DND-41 (cell line): ENCODE measurements around the gene CACNA1D.

Experiments
- ATAC-seq: fragments of 200-7000 bp; cut with Tn5 transposase; 3 replicates; pipeline ENCODE4 v1.9.1; 2021; ENCODE audit warnings: low read depth; ENCODE audit not compliant: insufficient read depth
- DNase-seq: peaks from one replicate; pipeline ENCODE4 v3.0.0-alpha.2; 2020
- H2AFZ ChIP-seq: 2 replicates; pipeline ENCODE4 v1.6.0; 2012; ENCODE audit warnings: low read depth, low read length
- H3K27ac ChIP-seq: 2 replicates; pipeline ENCODE4 v1.5.1; 2012; ENCODE audit warnings: low read length, inconsistent platforms
- H3K27me3 ChIP-seq: fragments of 200-600 bp; sonication (generic); 2 replicates; pipeline ENCODE4 v1.6.0; 2012; ENCODE audit warnings: low read length, mild to moderate bottlenecking, inconsistent platforms; ENCODE audit not compliant: insufficient read depth, poor library complexity
- H3K36me3 ChIP-seq: 2 replicates; pipeline ENCODE4 v1.5.1; 2012; ENCODE audit warnings: low read length, inconsistent platforms; ENCODE audit not compliant: insufficient read depth
- H3K4me1 ChIP-seq: 2 replicates; pipeline ENCODE4 v1.5.1; 2012; ENCODE audit warnings: mild to moderate bottlenecking, low read length; ENCODE audit not compliant: insufficient read depth
- H3K4me2 ChIP-seq: 2 replicates; pipeline ENCODE4 v1.6.0; 2012; ENCODE audit warnings: mild to moderate bottlenecking, moderate library complexity, low read length, inconsistent platforms; ENCODE audit not compliant: insufficient read depth
- H3K4me3 ChIP-seq, 2 experiments: fragments of 200-600 bp in 1 of 2; shearing (Covaris generic) in 1 of 2; 2 replicates each; pipeline ENCODE4 v1.5.1; 2012 to 2016; ENCODE audit warnings: inconsistent platforms in 2 of 2, low read length in 2 of 2, mild to moderate bottlenecking in 2 of 2, low read depth in 1 of 2, moderate library complexity in 1 of 2
- H3K79me2 ChIP-seq: 2 replicates; pipeline ENCODE4 v1.6.0; 2012; ENCODE audit warnings: low read length, inconsistent platforms; ENCODE audit not compliant: insufficient read depth
- H3K9ac ChIP-seq: 2 replicates; pipeline ENCODE4 v1.6.0; 2012; ENCODE audit warnings: low read depth, mild to moderate bottlenecking, inconsistent platforms, low read length, moderate library complexity
- H3K9me3 ChIP-seq: 2 replicates; pipeline ENCODE4 v1.5.1; 2012; ENCODE audit warnings: low read length, moderate library complexity, mild to moderate bottlenecking, inconsistent platforms; ENCODE audit not compliant: insufficient read depth, severe bottlenecking
- H4K20me1 ChIP-seq: 2 replicates; pipeline ENCODE4 v1.6.0; 2012; ENCODE audit warnings: low read length; ENCODE audit not compliant: insufficient read depth
- CTCF ChIP-seq: IDR thresholded peaks from 2 replicates; pipeline ENCODE4 v1.5.1; 2012; ENCODE audit warnings: borderline replicate concordance, low read length, moderate library complexity, mild to moderate bottlenecking; ENCODE audit not compliant: poor library complexity, severe bottlenecking; ENCODE audit errors: extremely low read depth
- EZH2 ChIP-seq: IDR thresholded peaks from 3 replicates; pipeline ENCODE4 v1.6.1; 2012; ENCODE audit warnings: borderline replicate concordance, low read depth, mild to moderate bottlenecking, moderate library complexity, low read length, inconsistent platforms; ENCODE audit not compliant: severe bottlenecking

CACNA1D gene

GRCh38 chr3:53665608-53666425 is 171.4 kb downstream of the CACNA1D start:
- no peak for TF ChIP-seq CTCF
- H3K9ac ChIP-seq, result no peak overlapping the region
- H3K79me2 ChIP-seq, result no peaks in the 10 kb centered on the region
- H3K9me3 ChIP-seq, result no peaks in the 10 kb centered on the region
- H3K4me1 ChIP-seq, result no peaks in the 10 kb centered on the region
- H3K27me3 ChIP-seq, result peaks cover 13% of the 10 kb centered on the region
- no peak for DNase-seq
- no peak overlapping the region for H3K4me2 ChIP-seq
- no peaks in the 10 kb centered on the region for H3K36me3 ChIP-seq
- no peak for ATAC-seq
- no peak overlapping the region for H3K27ac ChIP-seq
- H2AFZ ChIP-seq, result no peak overlapping the region
- H4K20me1 ChIP-seq, result no peaks in the 10 kb centered on the region
- no peak overlapping the region for H3K4me3 ChIP-seq

GRCh38 chr3:53668872-53669271 is 174.5 kb downstream of the CACNA1D start:
- DNase-seq, result no peak
- Histone ChIP-seq H4K20me1 (no peaks in the 10 kb centered on the region), H3K79me2 (no peaks in the 10 kb centered on the region), H3K4me1 (no peaks in the 10 kb centered on the region), H2AFZ (no peak overlapping the region), H3K27me3 (peaks cover 13% of the 10 kb centered on the region), H3K27ac (no peak overlapping the region), H3K36me3 (no peaks in the 10 kb centered on the region), H3K4me2 (no peak overlapping the region), H3K9me3 (no peaks in the 10 kb centered on the region), H3K4me3 (no peak overlapping the region), H3K9ac (no peak overlapping the region)
- TF ChIP-seq EZH2 (no peak), CTCF (peak; percentile 54)
- ATAC-seq, result no peak

- H3K4me1 ChIP-seq, result no peaks in the 10 kb centered on the region
- TF ChIP-seq EZH2 (no peak), CTCF (no peak)
- no peak overlapping the region for H3K27ac ChIP-seq
- ATAC-seq, result no peak
- H3K27me3 ChIP-seq, result peaks cover 13% of the 10 kb centered on the region
- no peaks in the 10 kb centered on the region for H3K9me3 ChIP-seq
- no peak overlapping the region for H3K9ac ChIP-seq
- H2AFZ ChIP-seq, result no peak overlapping the region
- no peak for DNase-seq
- H3K36me3 ChIP-seq, result no peaks in the 10 kb centered on the region
- no peaks in the 10 kb centered on the region for H4K20me1 ChIP-seq
- H3K4me2 ChIP-seq, result no peak overlapping the region
- H3K4me3 ChIP-seq, result no peak overlapping the region
- H3K79me2 ChIP-seq, result no peaks in the 10 kb centered on the region
These were observed 176.3 kb downstream of the CACNA1D start for GRCh38 chr3:53670721-53671120.
